ENCODE results near the gene GLYAT.

Gene GLYAT, protein sequence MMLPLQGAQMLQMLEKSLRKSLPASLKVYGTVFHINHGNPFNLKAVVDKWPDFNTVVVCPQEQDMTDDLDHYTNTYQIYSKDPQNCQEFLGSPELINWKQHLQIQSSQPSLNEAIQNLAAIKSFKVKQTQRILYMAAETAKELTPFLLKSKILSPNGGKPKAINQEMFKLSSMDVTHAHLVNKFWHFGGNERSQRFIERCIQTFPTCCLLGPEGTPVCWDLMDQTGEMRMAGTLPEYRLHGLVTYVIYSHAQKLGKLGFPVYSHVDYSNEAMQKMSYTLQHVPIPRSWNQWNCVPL

DNA sequence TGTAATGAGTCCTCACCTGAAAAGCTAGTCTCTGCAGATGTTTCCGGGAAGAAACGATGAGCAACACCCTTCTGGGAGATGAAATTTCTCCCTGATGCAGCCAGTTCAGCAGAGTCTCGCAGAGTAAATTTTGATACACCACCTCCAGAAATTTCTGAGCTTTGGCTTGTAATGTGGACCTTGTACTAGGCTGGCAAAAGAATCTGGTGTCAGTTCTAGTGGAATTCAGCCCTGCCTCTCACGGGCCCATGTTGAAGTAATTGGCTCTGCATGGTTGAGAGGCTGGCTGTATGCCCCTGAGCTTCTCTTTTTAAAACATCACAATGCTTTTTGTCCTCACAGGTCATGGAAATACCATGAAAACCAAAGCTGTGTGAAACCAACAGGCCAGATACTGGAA is at the start of gene GLYAT:
Gene GLYAT (minus strand): TSS at position 125 of the 400 bp plus-strand sequence. CDS start 7,447 bp downstream, outside the sequence.
- no peak for DNase-seq (ENCODE audit: low read depth in 4 of 4, low spot score in 1 of 4)

DNA sequence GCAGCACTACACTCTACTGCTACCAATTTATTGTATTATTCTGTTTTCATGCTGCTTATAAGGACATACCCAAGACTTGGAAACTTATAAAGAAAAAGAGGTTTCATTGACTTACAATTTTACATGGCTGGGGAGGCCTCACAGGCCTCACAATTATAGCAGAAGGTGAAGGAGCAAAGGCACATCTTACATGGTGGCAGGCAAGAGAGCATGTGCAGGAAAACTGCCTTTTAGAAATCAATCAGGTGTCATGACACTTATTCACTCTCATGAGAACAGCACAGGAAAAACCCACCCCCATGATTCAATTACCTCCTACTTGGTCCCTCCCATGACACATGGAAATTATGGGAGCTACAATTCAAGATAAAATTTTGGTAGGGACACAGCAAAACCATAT is 49.6 kb upstream of the GLYAT start:
- no peak for DNase-seq (ENCODE audit: low read depth in 4 of 4, low spot score in 1 of 4)

DNA sequence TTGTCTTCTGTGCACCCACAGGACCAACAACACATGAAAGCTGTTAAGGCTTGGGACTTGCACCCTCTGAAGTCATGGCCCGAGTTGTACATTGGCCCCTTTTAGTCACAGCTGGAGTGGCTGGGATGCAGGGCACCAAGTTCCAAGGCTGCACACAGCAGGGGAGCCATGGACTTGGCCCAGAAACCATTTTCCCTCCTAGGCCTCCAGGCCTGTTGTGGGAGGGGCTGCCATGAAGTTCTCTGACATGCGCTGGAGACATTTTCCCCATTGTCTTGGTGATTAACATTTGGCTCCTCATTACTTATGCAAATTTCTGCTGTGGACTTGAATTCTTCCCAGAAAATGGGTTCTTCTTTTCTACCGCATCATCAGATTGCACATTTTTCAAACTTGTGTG is 48.8 kb upstream of the GLYAT start:
- DNase-seq (ENCODE audit: low read depth in 4 of 4, low spot score in 1 of 4), result no peak

DNA sequence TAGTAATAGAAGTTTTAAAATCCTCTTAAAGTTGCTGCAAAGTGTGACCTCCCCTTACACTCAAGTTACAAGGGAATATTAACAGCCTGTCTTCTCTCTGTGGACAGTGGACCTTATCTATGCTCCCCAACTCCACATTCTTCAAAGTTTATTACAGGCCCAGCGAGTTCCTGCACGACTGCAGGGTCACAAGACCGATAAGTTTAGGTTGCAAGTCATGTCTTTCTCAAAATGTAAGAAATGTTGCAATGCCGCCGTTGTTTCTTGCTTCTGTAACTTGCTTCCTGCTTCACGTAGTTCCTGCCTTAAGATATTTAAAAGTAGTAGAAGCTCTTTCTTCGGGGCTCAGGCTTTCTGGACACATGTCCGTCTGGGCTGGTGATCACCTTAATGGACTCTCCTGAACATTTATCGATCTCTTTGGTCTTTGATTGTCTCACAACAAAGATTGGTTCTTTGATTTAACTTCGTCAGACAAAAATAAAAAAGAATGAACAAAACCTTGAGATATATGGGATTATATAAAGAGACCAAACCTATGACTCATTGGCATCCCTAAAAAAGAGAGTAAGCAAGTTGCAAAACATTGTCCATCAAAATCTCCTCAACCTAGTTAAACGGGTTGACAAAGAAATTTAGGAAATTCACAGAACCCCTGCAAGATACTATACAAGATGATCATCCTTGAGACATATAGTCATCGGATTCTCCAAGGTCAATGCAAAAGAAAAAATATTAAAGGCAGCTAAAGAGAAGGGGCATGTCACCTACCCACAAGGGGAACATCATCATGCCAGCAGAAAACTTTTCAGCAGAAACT is 45.4 kb upstream of the GLYAT start:
- DNase-seq (ENCODE audit: low read depth in 4 of 4, low spot score in 1 of 4), result no peak

DNA sequence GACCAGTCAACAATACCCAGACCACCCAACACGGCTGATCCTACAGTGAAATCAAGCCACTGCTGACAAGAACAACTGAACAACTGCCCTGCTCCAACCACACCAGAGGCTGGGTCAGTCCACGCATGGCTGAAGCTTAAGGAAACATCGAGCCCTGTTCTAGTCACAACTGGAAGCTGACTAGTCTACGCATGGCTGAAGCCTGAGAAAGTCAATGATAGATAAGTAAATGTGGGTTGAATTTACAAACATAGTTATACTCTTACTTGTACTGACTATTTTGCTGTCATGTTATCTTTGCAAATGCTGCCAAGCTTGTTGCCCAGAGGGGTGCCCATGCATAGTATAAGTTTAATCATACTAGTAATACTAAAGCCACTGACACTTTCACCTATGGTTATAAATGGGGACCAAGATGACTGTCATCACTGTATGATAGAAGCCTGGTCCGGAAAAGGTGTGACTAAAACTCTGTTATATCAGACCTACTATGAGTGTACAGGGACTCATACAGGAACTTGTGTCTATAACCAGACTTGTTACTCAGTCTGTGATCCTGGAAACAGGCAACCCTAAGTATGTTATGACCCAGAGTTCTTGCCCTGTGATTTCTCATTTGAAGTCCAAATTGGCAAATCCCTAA is 43.4 kb upstream of the GLYAT start:
- no peak for DNase-seq (ENCODE audit: low read depth in 4 of 4, low spot score in 1 of 4)

DNA sequence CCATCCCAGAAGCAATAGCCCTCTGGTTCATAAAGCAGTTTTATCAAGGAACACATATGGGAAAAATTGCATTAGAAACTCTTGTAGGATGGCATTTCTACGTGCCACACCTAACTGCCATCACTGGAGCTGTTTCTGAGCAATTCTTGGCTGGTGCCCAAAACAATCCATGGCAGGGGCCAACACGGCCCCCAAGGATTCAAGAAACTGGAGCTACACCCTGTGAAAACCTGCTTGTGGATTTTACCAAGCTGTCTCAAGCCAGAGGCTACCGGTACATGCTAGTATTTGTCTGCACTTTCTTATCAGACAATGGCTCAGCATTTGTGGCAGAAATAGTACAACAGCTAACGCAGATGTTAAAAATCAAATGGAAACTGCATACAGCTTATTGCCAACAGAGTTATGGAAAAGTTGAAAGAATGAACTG is 42.4 kb upstream of the GLYAT start:
- no peak for DNase-seq (ENCODE audit: low read depth in 4 of 4, low spot score in 1 of 4)

DNA sequence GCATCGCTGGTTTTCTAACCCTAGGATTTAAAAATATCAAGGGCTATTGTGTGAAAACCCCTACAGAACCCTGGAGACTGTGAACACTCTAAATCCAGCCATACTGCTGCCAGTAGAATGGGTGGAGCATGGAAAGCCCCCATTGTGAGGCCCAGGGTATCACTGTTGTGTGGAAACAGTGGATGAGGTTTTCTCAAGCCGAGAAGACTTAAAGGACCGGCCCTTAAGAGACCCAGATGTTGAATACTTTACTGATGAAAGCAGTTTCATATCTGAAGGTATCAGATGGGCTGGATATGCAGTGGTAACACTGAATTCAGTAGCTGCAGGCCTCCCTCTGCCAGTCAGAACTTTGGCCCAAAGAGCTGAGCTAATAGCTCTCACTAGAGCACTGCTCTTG is 41.6 kb upstream of the GLYAT start:
- no peak for DNase-seq (ENCODE audit: low read depth in 4 of 4, low spot score in 1 of 4)

DNA sequence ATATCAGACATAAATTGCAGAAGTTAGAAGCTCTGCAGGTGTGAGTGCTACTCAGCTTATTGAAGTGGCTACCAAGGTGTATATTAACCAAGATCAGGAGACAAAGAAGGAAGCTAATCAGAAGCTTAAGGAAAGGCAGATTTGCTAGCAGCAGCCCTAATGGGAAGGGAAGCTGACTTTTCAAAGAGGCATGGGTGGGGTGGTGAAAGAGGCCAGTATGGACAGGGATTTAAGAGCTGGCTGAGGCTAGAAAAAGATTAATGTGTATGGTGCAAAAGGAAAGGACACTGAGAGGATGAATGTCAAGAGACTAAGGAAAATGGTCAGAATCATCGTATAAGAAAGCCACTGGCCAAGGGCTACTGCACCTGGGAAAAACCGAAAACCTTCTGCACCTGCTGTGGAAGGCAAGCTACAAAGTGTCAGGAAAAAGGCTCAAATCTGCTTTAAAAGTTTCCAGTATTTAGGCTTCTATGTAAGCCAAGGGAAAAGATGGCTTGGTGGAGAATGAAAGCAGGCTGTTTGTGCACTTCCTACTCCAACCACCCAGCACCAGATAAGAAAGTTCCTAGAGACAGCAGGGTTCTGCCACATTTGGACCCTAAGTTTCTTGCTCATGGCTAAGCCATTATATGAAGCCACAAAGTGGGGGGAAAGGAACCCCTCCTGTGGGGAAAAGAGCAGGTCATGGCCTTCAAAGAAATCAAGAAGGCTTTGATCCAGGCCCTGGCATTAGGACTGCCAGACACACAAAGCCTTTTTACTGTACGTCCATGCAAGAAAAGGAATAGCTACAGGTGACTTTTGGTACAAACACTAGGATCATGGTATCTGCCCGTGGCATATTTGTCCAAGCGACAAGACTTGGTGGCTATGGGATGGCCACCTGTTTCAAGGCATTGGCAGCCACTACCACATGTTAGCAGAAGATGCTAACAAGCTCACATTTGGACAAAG is 40.9 kb upstream of the GLYAT start:
- no peak for DNase-seq (ENCODE audit: low read depth in 4 of 4, low spot score in 1 of 4)

DNA sequence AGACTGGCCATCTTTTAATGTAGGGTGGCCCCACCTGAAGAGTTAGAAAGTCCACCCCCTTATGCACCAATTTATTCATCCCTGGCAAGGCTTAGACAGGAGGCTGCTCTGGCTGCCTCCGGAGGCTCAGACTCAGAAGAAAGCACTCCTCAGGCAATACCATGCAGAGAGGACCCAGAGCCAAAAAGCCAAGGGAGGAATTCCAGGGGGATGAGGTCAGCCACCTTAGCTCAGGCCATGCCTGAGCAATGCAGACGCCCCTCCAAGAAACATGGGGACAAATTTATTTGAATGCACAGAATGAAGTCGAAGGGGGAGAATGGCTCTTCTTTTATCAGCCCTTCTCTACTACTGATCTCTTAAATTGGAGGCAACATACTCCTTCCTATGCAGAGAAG is 39.7 kb upstream of the GLYAT start:
- DNase-seq (ENCODE audit: low read depth in 4 of 4, low spot score in 1 of 4), result no peak

DNA sequence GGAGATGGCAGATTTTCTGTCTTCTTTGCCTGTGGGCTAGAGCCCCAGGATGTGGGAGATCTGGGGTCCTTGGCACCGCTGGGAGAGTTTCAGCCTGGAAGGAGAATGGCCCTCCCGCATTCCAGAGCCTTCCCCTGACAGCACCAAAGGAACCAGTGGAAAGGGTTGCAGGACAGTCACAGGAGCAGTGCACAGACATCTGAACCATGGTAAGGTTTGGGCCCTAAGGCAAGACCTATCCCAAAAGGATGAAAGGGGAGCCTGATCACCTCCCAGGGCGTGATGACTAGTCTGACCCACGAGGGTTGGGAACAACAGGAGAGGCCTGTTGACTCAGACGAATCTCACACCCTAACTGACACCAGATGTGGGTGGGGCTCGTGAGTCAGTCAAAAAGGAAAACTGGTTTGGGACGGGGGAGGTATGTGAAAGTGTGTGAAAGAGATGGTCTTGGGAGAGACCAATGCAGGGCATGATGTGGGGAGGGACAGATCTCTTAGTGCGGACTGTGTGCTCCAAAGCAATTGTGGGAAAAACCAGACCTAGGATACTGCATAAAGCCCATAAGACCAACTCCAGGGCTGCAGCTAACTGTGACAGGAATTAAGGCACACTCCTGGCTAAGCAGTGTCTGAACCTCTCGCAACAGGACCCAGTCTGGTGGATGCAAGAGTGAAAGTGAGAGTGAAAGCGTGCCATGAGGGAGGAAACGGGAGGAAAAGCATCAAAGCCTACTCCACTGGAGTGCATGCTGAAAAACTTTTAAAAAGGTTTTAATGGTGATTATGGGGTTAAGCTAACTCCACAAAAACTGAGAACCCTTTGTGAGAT is 39.1 kb upstream of the GLYAT start:
- DNase-seq (ENCODE audit: low read depth in 4 of 4, low spot score in 1 of 4), result no peak

DNA sequence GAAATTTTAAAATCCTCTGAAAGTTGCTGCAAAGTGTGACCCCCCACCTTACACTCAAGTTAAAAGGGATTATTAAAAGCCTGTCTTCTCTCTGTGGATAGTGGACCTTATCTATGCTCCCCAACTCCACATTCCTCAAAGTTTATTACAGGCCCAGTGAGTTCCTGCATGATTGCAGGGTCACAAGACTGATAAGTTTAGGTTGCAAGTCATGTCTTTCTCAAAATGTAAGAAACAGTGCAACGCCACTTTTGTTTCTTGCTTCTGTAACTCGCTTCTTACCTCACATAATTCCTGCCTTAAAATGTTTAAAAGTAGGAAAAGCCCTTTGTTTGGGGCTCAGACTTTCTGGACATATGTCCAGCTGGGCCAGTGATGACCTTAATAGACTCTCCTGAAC is 38.4 kb upstream of the GLYAT start:
- no peak for DNase-seq (ENCODE audit: low read depth in 4 of 4, low spot score in 1 of 4)

DNA sequence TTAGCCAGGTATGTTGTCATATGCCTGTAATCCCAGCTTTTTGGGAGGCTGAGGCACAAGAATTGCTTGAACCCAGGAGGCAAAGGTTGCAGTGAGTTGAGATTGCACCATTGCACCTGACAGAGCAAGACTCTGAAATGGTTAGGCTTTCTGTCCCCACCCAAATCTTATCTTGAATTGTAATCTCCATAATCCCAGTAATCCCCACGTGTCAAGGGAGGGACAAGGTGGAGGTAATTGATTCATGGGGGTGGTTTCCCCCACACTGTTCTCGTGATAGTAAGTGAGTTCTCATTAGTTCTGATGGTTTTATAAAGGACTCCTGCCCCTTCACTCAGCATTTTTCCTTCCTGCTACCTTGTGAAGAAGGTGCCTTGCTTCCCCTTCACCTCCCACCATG is 37.6 kb upstream of the GLYAT start:
- no peak for DNase-seq (ENCODE audit: low read depth in 4 of 4, low spot score in 1 of 4)

DNA sequence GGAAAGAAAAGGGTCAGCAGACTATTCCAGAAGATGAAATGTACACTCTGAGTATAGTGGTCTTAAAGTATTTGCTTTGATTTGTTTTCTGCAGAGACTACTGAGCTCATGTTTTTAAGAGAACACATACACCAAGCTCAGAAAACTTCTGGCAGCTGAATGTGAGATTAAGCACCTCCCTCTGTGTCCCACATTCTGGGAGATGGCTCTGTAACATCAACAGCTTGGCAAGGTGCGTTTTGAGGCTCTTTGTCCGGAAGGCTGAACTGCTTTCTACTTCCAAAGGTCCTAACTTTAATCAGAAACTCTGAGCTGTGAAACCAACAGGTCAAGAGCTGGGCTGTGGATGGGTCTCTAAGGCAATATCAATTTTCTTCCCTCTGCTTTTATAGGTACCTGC is 36.4 kb upstream of the GLYAT start:
- no peak for DNase-seq (ENCODE audit: low read depth in 4 of 4, low spot score in 1 of 4)

DNA sequence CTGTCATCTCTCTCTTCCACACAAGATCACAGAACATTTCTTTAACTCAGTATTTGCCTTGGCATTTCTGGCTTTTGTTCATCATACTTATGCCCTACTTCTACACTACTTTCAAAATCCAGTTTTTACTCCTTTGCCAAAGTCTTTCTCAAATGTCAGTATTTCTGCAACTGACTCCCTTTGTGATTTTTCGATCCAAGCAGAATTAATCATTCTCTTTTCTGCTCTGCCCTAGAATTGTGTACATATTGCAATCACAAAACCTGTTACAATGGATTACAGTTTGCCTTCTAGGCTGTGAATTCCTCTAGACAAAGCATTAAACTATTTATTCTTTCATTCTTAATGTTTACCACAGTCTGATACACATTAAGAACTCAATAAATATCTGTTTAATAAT is 33.3 kb upstream of the GLYAT start:
- DNase-seq (ENCODE audit: low read depth in 4 of 4, low spot score in 1 of 4), result no peak

DNA sequence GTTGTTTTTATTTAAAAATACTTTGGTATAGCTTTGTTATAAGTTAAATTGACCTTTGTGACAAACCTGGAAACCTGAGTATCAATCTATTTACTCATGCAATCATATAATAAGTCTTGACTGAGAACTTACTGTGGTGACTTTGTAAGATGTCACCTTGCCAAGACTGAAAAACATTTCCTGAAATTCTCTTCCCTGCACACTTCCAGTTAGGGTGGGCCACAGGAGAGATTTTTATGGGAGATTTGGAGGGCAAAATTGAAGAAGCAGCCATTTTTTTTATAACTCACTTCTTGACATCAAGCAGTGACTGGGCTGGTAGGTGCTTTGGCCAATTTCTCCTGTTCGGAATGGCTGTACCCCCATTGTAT is 31.4 kb upstream of the GLYAT start:
- no peak for DNase-seq (ENCODE audit: low read depth in 4 of 4, low spot score in 1 of 4)

DNA sequence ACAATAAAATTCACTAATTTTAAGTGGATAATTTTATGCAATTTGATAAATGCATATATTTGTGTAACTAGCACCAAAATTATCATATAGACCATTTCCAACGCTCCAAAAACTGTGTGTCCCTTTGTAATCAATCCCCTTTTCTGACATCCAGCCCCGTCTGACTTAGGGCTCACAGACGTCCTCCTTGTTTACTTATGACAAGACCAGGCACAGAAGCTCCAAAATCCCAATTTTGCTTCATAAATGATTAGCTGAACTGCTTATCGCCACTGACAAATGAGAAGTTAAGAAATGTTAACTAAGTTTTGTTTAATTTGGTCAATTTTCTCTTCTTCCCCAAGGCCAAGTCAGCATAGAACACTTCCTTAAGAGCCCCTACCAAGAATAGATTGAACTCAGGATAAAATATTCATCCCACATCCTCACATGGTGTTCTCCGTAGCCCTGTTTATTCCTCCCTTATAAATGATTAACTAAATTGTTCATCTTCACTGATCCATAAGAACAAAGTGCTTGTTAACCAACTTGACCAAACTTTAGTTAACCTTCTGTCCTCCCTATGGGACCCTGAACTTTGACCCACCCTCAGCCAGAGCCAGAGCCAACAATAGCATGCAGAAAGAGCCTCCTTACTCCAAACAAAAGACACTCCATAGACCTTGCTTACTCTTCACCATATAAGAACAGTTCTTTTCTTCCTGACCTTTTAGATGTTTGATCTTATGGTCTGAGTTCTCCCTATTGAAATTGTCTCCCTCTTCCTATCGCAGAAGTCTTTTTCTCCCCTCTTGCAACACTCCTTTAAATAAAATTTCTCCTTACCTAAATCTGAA is 30.8 kb upstream of the GLYAT start:
- no peak for DNase-seq (ENCODE audit: low read depth in 4 of 4, low spot score in 1 of 4)

DNA sequence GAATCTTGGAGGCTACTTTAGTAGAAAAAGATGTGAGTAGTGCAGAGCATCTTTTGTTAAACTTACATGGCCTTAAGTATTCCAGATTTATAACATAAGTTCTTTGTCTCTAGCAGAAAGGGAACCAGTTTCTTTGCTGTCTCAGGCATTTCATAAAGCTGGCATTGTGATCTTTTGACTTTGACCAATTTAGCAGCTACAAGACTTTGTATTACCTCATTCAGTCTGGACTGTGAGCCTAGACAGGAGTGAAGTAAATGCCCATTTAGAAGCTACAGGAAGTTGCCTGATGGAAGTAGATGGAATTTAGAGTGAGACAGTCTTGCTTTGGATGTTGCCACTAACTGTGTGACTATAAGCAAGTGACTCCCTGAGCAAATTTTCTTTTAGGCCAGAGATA is 25.7 kb upstream of the GLYAT start:
- no peak for DNase-seq (ENCODE audit: low read depth in 4 of 4, low spot score in 1 of 4)

DNA sequence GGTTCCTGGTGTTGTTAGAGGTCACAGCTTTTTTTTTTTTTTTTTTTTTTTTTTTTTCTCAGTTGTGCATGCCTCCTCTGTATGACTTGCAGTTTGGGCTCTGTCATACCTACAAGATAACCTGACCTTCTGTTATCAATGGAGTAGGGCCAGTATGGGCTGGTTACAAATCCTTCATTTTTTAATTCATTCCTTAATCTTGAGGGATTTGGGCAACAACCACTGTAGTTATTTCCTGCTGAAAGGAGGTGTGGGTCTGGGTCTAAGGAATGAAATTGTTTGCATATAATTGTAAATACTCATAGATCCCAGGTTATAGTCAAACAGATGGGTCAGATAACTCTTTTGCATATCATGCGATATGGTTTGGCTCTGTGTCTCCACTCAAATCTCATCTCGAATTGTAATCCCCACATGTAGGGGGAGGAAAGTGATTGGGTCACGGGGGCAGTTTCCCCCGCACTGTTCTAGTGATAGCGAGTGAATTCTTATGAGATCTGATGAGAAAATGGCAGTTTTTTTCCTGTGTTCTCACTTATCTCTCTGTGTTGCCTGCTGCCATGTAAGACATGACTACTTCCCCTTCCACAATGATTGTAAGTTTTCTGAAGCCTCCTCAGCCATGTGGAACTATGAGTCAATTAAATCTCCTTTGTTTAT is 14.1 kb upstream of the GLYAT start:
- no peak for DNase-seq (ENCODE audit: low read depth in 4 of 4, low spot score in 1 of 4)
